GM19351 (cell line): ENCODE data around the gene GNG3.
A peak's percentile ranks its signal among the peaks of the same experiment; 100 is the strongest.
"Not testable (repeated sequence)": the region's sequence is repeated elsewhere in the genome, so short reads cannot be mapped to it uniquely, and the experiment has no call there.

Experiments
- ATAC-seq: cut with Tn5 transposase; IDR thresholded peaks from one replicate; pipeline ENCODE4 v1.9.1; 2021; ENCODE audit warnings: mild to moderate bottlenecking, moderate library complexity; ENCODE audit not compliant: unreplicated experiment

The GNG3 gene

DNA sequence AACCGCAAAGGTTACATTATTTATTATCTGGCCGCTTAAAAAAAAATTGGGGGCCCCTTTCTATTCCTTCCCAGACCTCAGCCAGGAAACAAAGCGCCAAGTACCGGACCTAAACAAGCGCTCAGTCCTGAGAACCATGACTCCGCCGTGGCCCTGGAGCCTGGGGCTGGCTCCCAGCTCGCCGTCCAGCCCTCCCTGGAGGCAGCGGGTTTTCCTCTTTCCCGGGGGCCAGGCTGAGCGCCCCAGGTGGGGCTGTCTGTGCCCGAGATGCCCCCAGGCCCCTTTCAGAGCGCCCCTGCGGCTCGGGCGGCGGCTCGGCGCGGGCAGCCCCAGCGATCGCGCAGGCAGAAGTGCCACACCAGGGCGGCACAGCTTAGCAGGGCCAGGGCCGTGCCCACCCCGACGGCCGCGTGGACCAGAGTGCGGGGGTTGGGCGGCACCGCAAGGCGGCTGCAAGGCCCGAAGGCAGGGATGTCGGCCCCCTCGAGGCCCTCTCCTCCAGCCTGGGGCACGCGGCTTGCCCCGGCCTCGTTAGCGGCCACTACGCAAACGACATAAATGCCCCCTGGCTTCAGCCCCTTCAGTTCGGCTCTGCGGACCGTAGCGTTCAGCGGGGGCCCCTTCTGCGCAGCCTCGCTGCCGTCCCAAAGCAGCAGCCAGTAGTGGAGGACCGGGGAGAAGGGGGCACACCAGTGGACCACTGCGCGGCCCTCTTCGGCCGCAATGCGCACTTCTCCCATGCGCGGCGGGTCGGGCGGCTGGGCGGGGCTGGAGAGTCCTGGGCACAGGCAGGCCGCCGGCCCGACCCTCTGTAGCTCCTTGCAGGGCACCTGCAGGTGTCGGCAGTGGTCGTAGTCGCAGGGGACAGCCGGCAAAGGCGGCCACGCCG lies 19.7 kb upstream of the GNG3 start:
- ATAC-seq, result no peak

DNA sequence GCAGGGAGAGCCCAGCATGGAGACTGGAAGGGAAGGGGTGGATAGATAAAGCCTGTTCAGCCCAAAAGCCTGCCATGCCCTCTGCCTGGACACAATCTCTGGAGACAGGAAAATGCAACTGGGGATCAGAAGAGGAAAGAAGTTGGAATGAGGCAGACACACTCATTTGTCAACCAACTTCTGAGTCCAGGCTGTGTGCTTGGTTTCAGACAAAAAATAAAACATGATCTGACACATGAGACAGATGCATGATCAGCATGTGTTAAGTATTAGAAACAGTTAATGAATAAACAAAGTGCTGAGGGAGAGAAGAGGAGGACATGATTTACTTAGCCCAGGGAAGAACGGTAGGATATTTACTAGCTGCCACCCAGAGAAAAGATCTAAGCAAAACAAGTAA lies 19.0 kb upstream of the GNG3 start:
- no peak for ATAC-seq

DNA sequence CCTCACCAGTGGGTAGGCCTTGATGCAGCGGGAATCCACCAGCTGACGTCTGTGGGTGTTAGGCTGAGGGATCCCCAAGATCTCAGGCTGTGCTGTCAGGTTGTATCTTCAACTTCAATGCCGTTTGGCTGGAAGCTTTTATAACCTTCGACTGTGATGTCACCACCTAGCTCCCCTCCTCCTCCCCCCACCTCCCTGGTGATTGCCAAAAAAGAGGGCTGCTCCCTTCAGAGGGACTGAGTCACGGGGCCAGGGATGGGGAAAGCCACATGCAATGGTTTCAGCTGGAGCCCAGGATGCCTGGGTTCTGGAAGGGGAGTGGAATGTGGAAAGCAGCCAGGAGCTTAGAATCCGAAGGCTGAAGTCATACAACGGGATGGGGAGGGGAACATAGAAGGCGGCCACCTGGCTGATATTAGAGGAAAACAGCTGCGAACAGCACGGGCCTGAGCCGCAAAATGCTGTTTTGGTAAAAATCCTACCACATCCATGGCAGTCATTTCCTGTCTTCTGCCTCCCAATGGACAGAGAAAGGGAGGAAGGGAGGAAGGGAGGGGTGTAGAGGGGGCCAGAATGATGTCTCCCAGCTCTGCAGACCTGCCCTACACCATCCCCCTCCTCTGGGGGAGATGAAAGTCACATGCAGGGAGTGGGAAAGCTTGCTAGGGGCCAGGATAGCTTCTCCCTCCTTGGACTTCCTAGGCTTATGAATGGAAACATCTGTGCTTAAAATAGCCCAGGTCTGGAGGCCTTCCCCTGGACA lies 17.9 kb upstream of the GNG3 start, which contains the start of gene LRRN4CL:
LRRN4CL (minus strand) TSS at position 110 of the 763 bp plus-strand sequence. CDS start 1,022 bp downstream, outside the sequence.
- ATAC-seq, result no peak

DNA sequence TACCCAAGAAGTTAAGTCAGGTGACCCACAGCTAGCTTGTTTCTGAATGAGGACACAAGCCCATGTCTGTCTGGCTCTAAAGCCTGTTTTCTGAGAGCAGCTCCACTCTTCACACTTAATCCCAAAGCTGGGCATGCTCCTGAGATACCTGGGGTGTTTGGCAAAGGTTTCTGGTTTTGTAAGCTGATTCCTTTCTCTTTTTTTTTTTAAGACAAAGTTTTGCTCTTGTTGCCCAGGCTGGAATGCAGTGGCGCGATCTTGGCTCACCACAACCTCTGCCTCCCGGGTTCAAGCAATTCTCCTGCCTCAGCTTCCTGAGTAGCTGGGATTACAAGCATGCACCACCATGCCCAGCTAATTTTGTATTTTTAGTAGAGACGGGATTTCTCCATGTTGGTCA lies 13.9 kb upstream of the GNG3 start:
- ATAC-seq, result not testable (repeated sequence)

DNA sequence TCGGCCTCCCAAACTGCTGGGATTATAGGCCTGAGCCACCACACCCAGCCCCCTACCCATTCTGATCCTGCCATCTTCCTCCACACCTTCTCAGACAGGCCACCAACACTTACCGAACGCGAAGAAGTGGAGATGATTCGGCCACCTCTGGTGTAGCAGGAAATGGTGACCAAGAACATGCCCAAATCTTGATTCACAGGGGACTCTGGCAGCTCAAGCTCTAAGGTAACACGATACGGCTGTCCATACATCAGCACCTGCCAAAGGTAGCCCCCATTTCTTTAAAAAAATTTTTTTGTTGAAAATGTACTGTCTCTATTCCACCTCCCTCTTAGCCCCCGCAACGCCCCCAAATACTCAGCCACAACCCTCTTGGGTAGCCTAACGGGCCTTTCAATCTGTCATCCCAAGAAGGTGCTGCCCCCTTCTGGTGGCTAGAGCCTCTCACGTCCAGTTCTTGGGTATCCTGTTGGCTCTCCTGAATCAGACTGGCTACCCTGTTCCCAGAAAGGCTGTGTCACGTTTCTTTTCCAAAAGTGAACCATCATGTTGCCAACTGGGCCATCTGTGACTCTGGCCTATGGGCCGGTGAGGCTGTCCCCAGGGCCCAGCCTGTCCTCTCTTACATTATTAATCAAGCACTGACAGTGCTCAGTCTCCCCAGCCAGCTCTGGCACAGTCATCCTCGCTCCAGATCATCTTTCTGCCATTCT lies 12.9 kb upstream of the GNG3 start:
- ATAC-seq, result no peak

DNA sequence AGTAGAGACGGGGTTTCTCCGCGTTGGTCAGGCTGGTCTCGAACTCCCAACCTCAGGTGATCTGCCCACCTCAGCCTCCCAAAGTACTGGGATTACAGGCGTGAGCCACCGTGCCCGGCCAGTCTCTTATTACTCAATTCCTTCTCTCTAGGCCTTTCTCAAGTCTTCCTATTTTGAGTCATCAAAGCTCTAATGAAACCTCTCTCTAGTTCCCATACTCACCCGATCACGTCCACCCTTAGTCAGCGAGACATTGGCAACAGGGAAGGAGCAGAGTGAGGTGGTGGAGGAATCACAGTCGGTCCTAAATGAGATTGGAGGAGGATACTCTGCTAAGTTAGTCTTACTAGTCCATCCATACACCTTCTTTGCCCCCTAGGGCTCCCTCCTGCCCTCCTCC lies 5.2 kb upstream of the GNG3 start:
- no peak for ATAC-seq

DNA sequence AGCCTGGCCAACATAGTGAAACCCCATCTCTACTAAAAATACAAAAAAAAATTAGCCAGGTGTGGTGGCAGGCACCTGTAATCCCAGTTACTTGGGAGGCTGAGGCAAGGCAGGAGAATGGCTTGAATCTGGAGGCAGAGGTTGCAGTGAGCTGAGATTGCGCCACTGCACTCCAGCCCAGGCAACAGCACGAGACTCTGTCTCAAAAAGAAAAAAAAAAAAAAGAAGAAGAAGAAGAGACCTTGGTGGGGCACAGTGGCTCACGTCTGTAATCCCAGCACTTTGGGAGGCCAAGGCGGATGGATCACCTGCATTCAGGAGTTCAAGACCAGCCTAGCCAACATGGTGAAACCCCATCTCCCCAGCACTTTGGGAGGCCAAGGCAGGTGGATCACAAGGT lies 3.6 kb upstream of the GNG3 start:
- ATAC-seq, result not testable (repeated sequence)

DNA sequence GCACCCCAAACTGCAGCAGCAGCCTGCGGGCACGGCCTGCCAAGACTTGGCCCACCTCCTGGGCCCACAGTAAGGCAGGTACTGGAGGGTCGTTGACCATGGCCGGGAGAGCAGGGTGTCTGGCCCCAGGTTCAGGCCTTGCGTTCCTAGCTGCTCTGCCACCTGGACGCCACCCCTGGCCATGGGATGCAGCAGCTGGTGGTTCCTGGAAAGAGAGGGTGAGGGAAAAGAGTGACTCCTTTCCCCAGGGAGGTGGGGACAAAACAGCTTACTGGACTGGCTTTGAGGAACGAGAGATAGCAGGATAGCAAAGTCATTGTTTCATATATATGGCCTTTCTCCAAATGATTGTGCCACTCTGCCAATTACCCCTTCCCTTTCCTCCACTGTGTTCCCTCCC lies 2.1 kb upstream of the GNG3 start:
- no peak for ATAC-seq

DNA sequence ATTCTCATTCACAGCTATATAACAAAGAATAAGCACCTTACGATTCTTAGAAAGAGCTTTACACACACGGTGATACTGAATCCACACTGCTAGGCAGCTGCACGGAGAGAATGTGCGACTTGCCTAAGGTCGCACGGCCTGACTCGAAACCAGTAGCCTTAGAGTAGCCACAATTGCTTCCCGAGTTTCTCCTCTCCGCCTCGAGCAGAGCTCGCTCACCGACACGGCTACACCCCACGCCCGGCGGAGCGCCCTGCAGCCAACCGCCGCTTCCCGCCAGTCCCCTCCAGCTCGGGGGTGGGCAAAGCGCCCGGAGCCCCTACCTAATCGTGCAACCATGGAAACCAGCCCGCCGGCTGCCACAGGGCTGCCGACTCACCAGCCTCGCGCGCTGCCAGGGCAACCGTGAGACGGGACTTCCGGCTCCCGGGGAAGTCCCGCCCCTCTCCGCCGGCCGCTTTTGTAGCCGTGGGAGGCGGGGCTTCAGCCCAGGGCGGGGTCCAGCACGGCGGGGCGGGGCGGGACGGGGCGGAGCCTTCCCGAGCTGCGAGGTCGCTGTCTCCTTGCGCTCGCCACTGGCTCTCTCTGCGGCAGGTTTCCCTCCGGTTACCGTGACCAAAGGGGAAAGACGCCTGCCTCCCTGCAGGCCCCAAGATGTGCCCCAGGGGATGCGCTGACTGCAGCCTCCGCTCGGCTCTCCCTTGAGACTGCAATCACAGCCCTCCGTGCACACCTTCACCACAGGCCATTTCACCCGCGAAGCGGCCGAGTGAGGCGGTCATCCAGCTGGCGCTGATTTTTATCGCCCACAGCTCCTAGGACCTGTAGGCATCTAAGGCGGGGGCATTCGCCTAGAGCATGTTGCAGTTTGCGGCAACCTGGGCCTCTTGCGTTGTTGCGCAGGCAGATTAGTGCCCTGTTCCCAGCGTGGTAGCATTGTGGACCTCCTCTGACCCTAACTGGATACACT lies 1.3 kb upstream of the GNG3 start:
- ATAC-seq, result peak; percentile 69

DNA sequence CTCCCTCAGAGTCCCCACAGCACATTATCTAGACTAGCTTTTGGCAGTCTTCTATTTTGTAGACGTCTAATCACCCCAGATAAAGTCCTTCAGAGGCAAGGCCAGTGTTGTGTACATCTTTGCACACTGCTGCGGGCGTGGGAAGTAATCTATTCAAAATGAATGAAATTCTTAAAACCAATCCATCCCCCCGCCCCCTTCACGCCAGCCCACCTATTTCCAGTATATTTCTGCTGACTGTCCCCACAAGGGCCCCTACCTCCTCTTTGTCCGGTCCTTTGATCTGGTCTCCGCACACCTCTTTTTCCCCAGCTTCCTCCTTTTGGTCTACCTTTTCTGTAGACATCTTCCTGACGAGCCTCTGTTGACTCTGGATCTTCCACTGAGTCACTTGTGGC lies 627 bp upstream of the GNG3 start:
- no peak for ATAC-seq

DNA sequence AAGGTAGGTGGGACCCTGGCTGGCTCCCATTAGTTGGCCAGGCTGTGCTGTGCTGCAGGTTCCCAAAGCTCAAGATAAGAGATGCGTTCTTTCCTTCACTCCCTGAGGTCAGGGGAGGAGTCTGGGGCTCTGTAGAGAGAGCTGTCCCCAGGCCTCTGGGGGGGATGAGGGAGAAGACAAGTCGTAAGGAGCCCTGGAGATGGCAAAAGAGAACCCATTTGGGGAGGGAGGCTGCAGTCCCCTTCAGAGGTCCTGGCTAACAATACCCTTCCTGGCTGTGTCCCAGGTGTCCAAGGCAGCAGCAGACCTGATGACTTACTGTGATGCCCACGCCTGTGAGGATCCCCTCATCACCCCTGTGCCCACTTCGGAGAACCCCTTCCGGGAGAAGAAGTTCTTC lies 916 bp downstream of the GNG3 start:
- ATAC-seq, result no peak

DNA sequence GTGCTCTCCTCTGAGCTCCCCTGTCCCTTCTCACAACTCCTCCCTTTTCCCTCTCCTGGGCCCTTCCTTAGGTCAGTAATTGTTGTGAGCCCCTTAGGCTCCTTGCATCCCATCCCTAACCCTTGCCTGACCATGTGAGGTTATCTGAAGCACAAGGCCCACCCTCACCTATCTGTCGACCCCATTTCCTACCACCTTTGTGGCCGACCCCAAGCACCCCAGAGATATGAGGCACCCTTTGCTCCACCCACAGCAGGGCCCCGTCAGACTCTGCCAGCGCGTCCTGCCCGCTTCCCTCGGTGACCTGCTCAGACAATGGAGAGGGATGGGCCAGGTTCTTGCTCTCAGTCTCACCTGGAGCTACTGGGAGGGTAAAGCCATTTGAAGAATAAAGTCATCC lies 1.3 kb downstream of the GNG3 start:
- ATAC-seq, result no peak

DNA sequence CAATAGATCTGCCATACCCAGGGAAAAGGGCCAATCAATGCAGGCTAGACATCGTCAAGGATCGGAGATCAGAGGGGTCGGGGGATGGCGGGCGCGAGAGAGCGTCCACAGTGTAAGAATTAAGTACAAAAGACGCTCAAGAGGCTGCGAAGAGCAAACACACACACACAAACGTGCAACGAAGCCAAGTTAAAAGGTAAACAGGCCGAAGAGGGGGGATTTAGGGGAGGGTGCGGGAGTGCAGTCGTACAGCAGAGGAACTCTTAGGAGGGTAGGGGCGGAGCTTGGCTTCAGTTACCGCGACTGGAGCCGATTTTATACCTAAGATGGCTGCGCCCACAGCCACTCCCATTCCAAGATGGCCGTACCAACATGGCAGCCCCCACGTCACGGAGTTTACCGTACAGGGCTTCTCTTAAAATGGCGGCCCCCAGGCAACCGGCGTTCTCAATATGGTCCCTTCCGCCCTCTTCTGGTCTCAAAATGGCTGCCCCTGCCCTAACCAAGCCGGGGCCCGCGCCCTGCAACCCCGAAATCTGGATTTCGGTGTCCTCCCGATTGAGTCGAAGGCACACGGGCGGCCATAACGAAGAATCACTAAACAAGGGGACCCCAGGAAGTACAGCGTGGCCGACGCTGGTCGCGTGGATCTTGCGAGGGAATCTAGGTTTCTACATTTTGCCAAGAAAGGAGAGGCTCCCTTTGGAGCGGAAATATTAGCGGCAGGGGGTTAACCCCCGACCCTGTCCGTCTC lies 1.9 kb downstream of the GNG3 start:
- ATAC-seq, result peak; percentile 60

DNA sequence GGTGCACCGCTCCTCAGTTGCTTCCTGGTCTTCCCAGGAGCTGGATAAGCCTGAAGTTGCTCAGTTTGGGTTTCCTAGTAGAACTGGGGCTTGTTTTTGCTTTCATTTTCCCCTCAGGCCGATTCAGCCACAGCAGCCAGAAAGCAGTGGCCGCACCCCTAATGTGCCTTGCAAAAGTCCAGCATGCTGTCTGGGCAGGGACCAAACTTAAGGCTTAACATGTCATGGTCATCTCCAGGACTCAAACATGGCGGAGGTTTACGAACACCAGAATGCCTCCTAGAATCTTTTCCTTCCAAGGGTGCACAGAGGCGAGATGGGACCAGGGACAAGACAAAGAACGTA lies 2.5 kb downstream of the GNG3 start:
- ATAC-seq, result no peak

DNA sequence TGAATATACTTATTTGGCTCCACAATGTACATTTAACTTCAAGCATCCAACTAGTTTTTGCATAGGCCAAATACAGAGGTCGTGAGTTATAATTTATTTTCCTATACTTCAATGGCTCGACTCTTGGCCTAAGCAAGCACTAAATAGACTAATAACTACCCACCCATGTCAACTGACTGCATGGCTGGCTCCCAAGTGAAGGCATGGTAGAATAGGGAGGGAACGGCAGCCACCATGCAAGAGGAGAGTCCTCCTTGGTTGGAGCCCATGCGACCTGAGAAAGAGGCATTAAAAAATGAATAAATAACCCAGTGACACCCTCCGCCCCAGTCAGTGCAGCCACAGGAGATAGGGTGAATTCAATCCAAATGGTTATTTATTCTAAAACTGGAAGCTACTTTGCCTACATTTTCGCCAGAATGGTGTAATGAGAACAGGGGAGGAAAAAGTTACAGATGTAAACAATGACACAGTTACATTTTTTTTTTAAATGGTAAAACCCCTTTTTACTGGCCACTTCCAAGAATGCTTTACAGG lies 4.9 kb downstream of the GNG3 start:
- ATAC-seq, result no peak

DNA sequence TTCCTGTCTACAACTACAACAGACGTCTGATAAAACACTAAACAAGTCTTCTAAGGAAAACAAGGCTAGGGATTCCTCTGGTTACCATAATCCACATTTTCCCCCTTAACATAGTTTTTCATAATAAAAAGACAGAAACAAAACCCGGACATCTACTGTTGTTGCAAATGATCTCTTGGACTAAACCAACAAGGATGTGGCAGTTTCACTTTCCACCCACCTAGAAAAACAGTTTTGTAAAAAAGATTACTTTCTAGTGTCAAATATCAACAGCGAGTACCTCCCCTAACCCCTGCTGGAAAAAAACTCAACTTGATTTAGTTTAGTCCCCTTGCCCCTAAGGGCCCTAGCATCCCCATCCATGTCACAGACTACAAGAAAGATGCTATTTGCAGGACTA lies 5.4 kb downstream of the GNG3 start:
- ATAC-seq, result no peak

DNA sequence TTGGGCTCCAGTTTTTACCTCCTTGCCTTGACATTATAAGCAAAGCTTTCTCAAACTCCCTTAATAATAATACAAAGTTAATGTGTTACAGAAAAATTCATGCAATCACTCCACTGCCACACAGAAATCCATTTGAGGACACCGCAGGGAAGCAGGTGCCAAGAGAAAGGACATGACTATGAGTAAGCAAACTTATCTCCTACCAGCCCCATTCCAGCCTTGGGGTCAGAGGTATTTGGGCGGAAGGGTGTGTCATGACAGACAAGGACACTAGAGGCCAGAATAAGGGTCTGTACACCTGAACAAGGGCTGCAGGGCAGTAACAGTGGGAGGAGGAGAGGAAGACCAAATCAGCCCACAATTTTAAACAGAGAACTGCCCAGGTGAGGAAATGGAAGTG lies 5.9 kb downstream of the GNG3 start:
- no peak for ATAC-seq

DNA sequence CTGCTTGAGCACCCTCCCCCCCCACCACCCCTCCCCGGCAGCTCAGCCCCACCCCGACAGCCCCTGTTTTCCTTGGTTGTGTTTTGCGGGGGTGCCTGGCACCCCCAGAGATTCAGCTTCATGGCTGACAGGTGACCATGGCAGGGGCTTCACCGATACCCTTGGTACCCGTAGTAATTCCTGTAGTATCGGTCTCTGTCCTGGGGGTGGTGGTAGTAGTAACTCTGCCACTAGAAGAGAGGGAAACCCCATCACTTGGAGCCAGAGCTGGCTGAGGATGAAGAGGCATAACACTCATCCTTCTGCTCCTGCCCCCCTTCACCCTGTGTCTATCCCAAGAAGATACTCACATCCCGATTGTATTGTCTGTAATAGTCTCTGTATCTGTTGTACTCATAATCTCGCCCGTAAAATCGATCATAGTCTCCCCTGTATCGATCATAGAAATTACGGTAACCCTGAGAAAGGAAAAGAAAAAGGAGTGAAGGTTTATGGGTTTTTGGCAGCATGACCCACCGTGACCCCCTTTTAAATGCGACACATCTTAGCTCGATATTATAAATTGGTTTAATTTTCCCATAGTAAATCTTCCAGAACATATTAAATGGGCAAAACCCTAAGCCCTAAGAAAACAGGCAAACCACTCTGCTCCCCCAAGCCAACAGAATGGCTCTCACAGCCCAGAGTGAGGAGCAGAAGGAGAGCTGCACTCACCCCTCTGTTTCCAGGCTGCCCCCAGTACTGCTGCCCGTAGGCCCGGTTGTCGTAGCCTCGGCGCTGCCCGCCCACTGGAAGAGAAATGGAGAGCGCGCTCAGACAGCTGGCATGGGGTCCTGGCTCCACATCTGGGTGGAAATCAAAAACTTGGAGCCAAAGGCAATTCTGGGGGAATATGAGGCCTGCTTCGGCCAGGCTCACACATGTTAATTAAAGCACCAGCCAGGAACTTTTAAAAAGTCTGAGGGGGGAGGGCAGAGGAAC lies 8.0 kb downstream of the GNG3 start:
- ATAC-seq, result no peak
